Fibroblast of lung (primary cell): ENCODE results near the gene ECT2. TPM values are rescaled to one million over a fixed set of nuclear protein-coding genes. Genes with fewer than 3 reads are reported as not detected.
A peak's percentile ranks its signal among the peaks of the same experiment; 100 is the strongest.

Experiments used
- DNase-seq, 2 donors: peaks; one replicate each; pipeline versions ENCODE4 v3.0.0 to v3.0.0-alpha.2; 2010; ENCODE audit warnings: low read depth in 2 of 2
- H2AFZ ChIP-seq: 2 replicates; pipeline ENCODE4 v1.5.1; 2012; ENCODE audit warnings: low read length, control low read depth, inconsistent platforms
- H3K27ac ChIP-seq: 2 replicates; pipeline ENCODE4 v1.5.1; 2011; ENCODE audit warnings: low read length, control low read depth; ENCODE audit not compliant: insufficient read depth
- H3K27me3 ChIP-seq: 2 replicates; pipeline ENCODE4 v1.5.1; 2011; ENCODE audit warnings: mild to moderate bottlenecking, low read length; ENCODE audit not compliant: control insufficient read depth, insufficient read depth
- H3K36me3 ChIP-seq: 2 replicates; pipeline ENCODE4 v1.5.1; 2011; ENCODE audit warnings: low read length; ENCODE audit not compliant: control insufficient read depth, insufficient read depth
- H3K4me1 ChIP-seq: 2 replicates; pipeline ENCODE4 v1.5.1; 2011; ENCODE audit warnings: low read length; ENCODE audit not compliant: control insufficient read depth, insufficient read depth; ENCODE audit errors: extremely low read depth
- H3K4me2 ChIP-seq: 2 replicates; pipeline ENCODE4 v1.5.1; 2011; ENCODE audit warnings: low read length, control low read depth; ENCODE audit not compliant: insufficient read depth; ENCODE audit errors: extremely low read depth
- H3K4me3 ChIP-seq, 4 experiments: fragments of 200-600 bp in 1 of 4; sonication (generic) in 1 of 4; replicated peaks in 1 of 4; 2 replicates each; pipeline ENCODE4 v1.5.1; 2011 to 2016; ENCODE audit warnings: low read length in 4 of 4, low read depth in 3 of 4, mild to moderate bottlenecking in 3 of 4, control low read depth in 2 of 4, inconsistent platforms in 1 of 4, mixed read lengths in 1 of 4; ENCODE audit not compliant: insufficient read depth in 1 of 4; ENCODE audit errors: control extremely low read depth in 1 of 4
- H3K79me2 ChIP-seq: 2 replicates; pipeline ENCODE4 v1.5.1; 2012; ENCODE audit warnings: mild to moderate bottlenecking, low read length, inconsistent platforms; ENCODE audit not compliant: control insufficient read depth, insufficient read depth
- H3K9ac ChIP-seq: 2 replicates; pipeline ENCODE4 v1.5.1; 2011; ENCODE audit warnings: mild to moderate bottlenecking, low read length, control low read depth; ENCODE audit not compliant: insufficient read depth
- H3K9me3 ChIP-seq: 2 replicates; pipeline ENCODE4 v1.5.1; 2012; ENCODE audit warnings: low read depth, low read length; ENCODE audit not compliant: control insufficient read depth, insufficient read depth
- H4K20me1 ChIP-seq: 2 replicates; pipeline ENCODE4 v1.5.1; 2011; ENCODE audit warnings: low read length; ENCODE audit not compliant: control insufficient read depth, insufficient read depth; ENCODE audit errors: extremely low read depth
- EZH2 ChIP-seq: IDR thresholded peaks from 2 replicates; pipeline ENCODE4 v1.5.1; 2012; ENCODE audit warnings: low read length, control low read depth, mild to moderate bottlenecking; ENCODE audit errors: missing control alignments
- polyA plus RNA-seq, 2 donors: library from polyadenylated mRNA; depleted of rRNA in 1 of 2; stranded (reverse) in 1 of 2; unstranded in 1 of 2; fragments of >200 nt; gene quantifications; 2 replicates each; pipeline ENCODE4 v1.2.1, GENCODE V29; 2011 to 2012; ENCODE audit warnings: missing spikeins in 1 of 2
- total RNA-seq: library from RNA; depleted of rRNA; stranded (reverse); fragments of >200 nt; gene quantifications from 2 replicates; pipeline ENCODE4 v1.2.1, GENCODE V29; 2014
- TF ChIP-seq, protein P1 (sequence below), 2 donors: IDR thresholded peaks in 1 of 2; conservative IDR thresholded peaks in 1 of 2; 1 replicate in 1 of 2; 2 replicates in 1 of 2; pipeline ENCODE4 v1.5.1; 2011 to 2012; ENCODE audit warnings: low read length in 2 of 2, control low read depth in 1 of 2, inconsistent platforms in 1 of 2, low read depth in 1 of 2, mild to moderate bottlenecking in 1 of 2

ECT2 gene
- total and polyA plus RNA-seq, 2 donors (not counting 1 experiment from before 2014, with no cell fraction given) = 20.5 to 34.5 TPM

DNA sequence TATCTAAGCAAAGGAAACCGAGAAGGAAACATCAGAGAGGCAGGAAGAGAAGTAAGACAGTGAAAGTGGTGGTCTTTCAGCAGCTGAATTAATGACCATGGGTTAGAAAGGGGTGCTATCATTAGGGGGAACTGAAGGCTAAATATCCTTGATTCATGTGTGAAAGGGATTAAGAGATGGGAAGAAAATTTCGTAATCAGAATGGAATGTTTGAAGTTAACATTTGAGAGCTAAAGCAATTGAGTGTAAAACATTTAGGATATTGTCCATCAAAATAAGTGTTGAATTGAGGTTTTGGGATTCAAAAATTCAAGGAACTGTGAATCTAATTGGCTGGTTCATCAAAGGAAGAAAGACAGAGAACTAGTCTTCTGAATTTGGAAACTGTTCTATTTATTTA lies 4.1 kb upstream of the ECT2 start:
- H3K4me1 ChIP-seq = peaks cover 10% of the 10 kb centered on the region
- peaks cover 7% of the 10 kb centered on the region for H3K79me2 ChIP-seq
- no peak overlapping the region for H3K9ac ChIP-seq
- H3K36me3 ChIP-seq = no peaks in the 10 kb centered on the region
- H3K4me3 ChIP-seq = no peak overlapping the region
- H4K20me1 ChIP-seq = no peaks in the 10 kb centered on the region
- no peak for TF ChIP-seq EZH2
- H3K4me2 ChIP-seq = no peak overlapping the region
- no peaks in the 10 kb centered on the region for H3K27me3 ChIP-seq
- no peak overlapping the region for H2AFZ ChIP-seq
- H3K27ac ChIP-seq = peak overlapping the region; percentile 19
- H3K9me3 ChIP-seq = no peaks in the 10 kb centered on the region
- DNase-seq = peak in 1 of 2 donors; percentile 36

DNA sequence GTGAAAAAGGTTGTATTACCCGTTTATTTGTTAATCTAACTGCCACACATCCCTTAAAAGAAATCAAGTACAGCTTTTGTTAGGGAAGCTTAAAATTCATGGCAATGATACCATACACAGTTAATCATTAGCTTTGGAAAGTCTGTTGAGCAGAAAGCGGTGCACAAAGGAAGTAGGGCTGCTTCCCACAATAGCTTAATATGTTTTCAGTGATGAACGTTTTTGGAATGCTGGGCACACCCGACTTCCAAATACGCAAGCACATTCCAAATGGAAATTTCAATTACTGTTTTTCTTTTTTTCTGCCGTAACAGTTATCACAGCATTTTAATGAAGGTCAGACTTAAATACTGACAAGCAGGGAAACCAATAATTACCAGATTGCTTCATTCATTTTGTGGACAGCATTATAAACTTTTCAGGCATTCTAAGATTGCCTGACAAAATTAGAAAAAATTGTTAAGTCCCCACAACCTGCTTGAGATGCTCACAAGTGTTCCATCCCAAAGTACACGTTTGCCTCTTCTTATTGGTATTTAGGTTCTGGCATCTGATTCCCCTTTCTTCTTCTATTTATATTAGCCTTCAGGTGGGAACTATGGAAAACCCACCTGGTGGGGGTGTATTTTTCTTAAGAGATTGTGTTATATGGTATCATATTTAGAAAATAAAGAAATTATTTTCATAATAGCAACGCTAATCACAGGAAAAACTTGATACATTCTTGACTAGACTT lies 1.1 kb upstream of the ECT2 start:
- Histone ChIP-seq H3K4me2 (peak overlapping the region; percentile 92), H3K4me3 (peak overlapping the region; percentile 16 to 94 (median 54)), H3K9ac (peak overlapping the region; percentile 58), H3K4me1 (peaks cover 13% of the 10 kb centered on the region), H3K36me3 (no peaks in the 10 kb centered on the region), H3K27me3 (no peaks in the 10 kb centered on the region), H3K79me2 (peaks cover 35% of the 10 kb centered on the region), H3K27ac (peak overlapping the region; percentile 89), H2AFZ (no peak overlapping the region), H4K20me1 (no peaks in the 10 kb centered on the region), H3K9me3 (no peaks in the 10 kb centered on the region)
- no peak for TF ChIP-seq EZH2
- TF ChIP-seq, protein P1, sequence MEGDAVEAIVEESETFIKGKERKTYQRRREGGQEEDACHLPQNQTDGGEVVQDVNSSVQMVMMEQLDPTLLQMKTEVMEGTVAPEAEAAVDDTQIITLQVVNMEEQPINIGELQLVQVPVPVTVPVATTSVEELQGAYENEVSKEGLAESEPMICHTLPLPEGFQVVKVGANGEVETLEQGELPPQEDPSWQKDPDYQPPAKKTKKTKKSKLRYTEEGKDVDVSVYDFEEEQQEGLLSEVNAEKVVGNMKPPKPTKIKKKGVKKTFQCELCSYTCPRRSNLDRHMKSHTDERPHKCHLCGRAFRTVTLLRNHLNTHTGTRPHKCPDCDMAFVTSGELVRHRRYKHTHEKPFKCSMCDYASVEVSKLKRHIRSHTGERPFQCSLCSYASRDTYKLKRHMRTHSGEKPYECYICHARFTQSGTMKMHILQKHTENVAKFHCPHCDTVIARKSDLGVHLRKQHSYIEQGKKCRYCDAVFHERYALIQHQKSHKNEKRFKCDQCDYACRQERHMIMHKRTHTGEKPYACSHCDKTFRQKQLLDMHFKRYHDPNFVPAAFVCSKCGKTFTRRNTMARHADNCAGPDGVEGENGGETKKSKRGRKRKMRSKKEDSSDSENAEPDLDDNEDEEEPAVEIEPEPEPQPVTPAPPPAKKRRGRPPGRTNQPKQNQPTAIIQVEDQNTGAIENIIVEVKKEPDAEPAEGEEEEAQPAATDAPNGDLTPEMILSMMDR (conservative IDR thresholded peaks at IDR 0.05 in 1 of 2, IDR thresholded peaks at IDR 0.05 in 1 of 2; ENCODE audit: low read depth in 1 of 2, low read length in 2 of 2) = no peak
- peak; percentile 95 to 98 for DNase-seq

DNA sequence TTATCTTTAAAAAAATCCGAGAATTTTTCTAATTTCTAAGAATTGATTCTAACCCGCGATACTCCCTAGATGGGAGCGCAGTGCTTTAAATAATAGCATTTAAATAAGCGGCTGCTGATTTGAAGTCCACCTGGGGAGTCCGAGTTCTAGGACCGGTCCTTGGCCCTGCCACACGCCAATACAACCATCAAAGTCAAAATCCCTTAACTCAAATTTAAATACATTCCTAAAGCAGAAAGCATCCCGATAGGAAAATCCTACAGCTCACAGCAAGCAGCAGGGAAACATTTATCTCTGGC lies 508 bp upstream of the ECT2 start:
- peak overlapping the region; percentile 8 to 94 (median 50) for H3K4me3 ChIP-seq

More for the DNA sequence above, 508 bp upstream of the ECT2 start:
- Histone ChIP-seq H3K36me3 (no peaks in the 10 kb centered on the region), H3K9ac (peak overlapping the region; percentile 58), H3K9me3 (no peaks in the 10 kb centered on the region), H3K79me2 (peaks cover 42% of the 10 kb centered on the region), H3K4me2 (peak overlapping the region; percentile 92), H3K27me3 (no peaks in the 10 kb centered on the region), H2AFZ (no peak overlapping the region), H3K27ac (peak overlapping the region; percentile 89), H4K20me1 (no peaks in the 10 kb centered on the region), H3K4me1 (peaks cover 13% of the 10 kb centered on the region)
- TF ChIP-seq, protein P1 (conservative IDR thresholded peaks at IDR 0.05 in 1 of 2, IDR thresholded peaks at IDR 0.05 in 1 of 2; ENCODE audit: low read depth in 1 of 2, low read length in 2 of 2) = no peak
- TF ChIP-seq EZH2 = no peak
- no peak for DNase-seq
